Ovary (tissue), 9 donors: Measurements from ENCODE around the gene TAS1R1. TPM values are rescaled to one million over a fixed set of nuclear protein-coding genes. Genes with fewer than 3 reads are reported as not detected.

Source experiments
- DNase-seq, 5 donors: peaks; one replicate each; pipeline ENCODE4 v3.0.0-alpha.2; 2019 to 2020
- H3K27ac ChIP-seq, 2 donors: fragments of 200-600 bp; one replicate each; pipeline versions ENCODE4 v1.5.1 to v1.8.0; 2019 to 2022
- H3K27me3 ChIP-seq: fragments of 200-600 bp; one replicate; pipeline ENCODE4 v1.8.0; 2022
- H3K36me3 ChIP-seq: fragments of 200-600 bp; sonication (generic); one replicate; pipeline ENCODE4 v1.5.1; 2019
- H3K4me1 ChIP-seq: one replicate; pipeline ENCODE4 v1.8.1; 2013; ENCODE audit warnings: mild to moderate bottlenecking, moderate library complexity; ENCODE audit not compliant: insufficient read depth
- H3K4me3 ChIP-seq: fragments of 200-600 bp; sonication (generic); one replicate; pipeline ENCODE4 v1.5.1; 2017
- H3K9me3 ChIP-seq, 2 donors: fragments of 200-600 bp in 1 of 2; sonication (generic) in 1 of 2; one replicate each; pipeline versions ENCODE4 v1.5.1 to v1.8.1; 2013 to 2019; ENCODE audit warnings: mild to moderate bottlenecking in 1 of 2, moderate library complexity in 1 of 2
- CTCF ChIP-seq, 3 donors: fragments of 450-650 bp in 2 of 3; fragments of 200-600 bp in 1 of 3; IDR thresholded peaks; one replicate each; pipeline versions ENCODE4 v1.5.1 to v1.8.0; 2016 to 2022; ENCODE audit warnings: antibody characterized with exemption in 3 of 3, mild to moderate bottlenecking in 1 of 3
- EP300 ChIP-seq: sonication (generic); formaldehyde crosslinking; IDR thresholded peaks from one replicate; pipeline ENCODE4 v1.6.1; 2017; ENCODE audit warnings: antibody characterized with exemption
- POLR2A ChIP-seq: fragments of 450-650 bp; IDR thresholded peaks from one replicate; pipeline ENCODE4 v1.6.1; 2017; ENCODE audit warnings: antibody characterized with exemption, mild to moderate bottlenecking, moderate library complexity
- WGBS, 3 donors: extraction: QIAGEN DNeasy Blood & Tissue Kit in 1 of 3; methylation state at CpG; one replicate each; pipeline versions ENCODE4 v1.1.5 to v1.1.7; 2013 to 2017; 5-methylcytosine and 5-hydroxymethylcytosine counted together
- intact Hi-C, 4 donors: fragments of 100-400 bp; cut with DNase I; formaldehyde crosslinking; loops; one replicate each; pipeline versions ENCODE4 v1.11.0 to v1.15.1; 2022 to 2023
- polyA plus RNA-seq, 2 donors: library from polyadenylated mRNA; stranded (reverse); fragments of 200-250 nt in 1 of 2; fragments of 350-450 nt in 1 of 2; fragmentation: Illumina TruSeq in 1 of 2; extraction: RNeasy Lipid Tissue Mini Kit (QIAGEN cat#74804) in 1 of 2; gene quantifications; one replicate each; pipeline ENCODE4 v1.2.3, GENCODE V29; 2013 to 2014
- total RNA-seq, 7 donors: library from RNA; depleted of rRNA in 2 of 7; stranded (reverse); fragments of >200 nt in 2 of 7; fragmentation: NEBNext Ultra II Directional in 3 of 7; extraction: Animal tissue kit (Norgen Biotek cat#: 25700) in 3 of 7; gene quantifications; one replicate each; pipeline versions ENCODE4 v1.1.0 to v1.2.4, GENCODE V29; 2016 to 2023
- donor health status: DM: no; HTN: no; CAD: no; lungs with moderate emphysema.
- donor health status: DM: no; HTN: no; CAD: no.
- donor health status: Bipolar disorder and iron deficiency.
- donor health status: DM: yes; HTN: yes; CAD: no.
- donor health status: DM: no; HTN: no; CAD: no.
- donor health status: DM: yes; HTN: yes; CAD: no.

TAS1R1 gene
- total and polyA plus RNA-seq, 9 donors, result 0.20 to 0.74 (median 0.33) TPM; not detected in 3

- 0 to 1% (median 1%) methylated on average over 30 of the region's 30 CpGs for WGBS, 3 donors
- H3K4me1 ChIP-seq, result peaks cover 4% of the 10 kb centered on the region
Observed at GRCh38 chr1:6580119-6580592, 25.0 kb downstream of the TAS1R1 start.

GRCh38 chr1:6580593-6581409, 25.7 kb downstream of the TAS1R1 start:
- WGBS, 3 donors, result 30 to 38% (median 33%) methylated on average over 19 of the region's 19 CpGs
- peaks cover 4% of the 10 kb centered on the region for H3K4me1 ChIP-seq
- TF ChIP-seq POLR2A, result no peak
- H3K27me3 ChIP-seq, result no peaks in the 10 kb centered on the region
- H3K27ac ChIP-seq, result peak overlapping the region; percentile 91 to 94
- no peaks in the 10 kb centered on the region for H3K36me3 ChIP-seq
- intact Hi-C loops, result loop anchor here in 2 of 4 donors (2.0 to 5.0 kb wide), 3 partner anchors 20 to 808 kb away; no protein-coding TSS in a partner anchor
- no peak for DNase-seq
- H3K4me3 ChIP-seq, result peak overlapping the region; percentile 99
- H3K9me3 ChIP-seq, result no peaks in the 10 kb centered on the region

More at GRCh38 chr1:6580119-6580592, 25.0 kb downstream of the TAS1R1 start:
- H3K27ac ChIP-seq, result peak overlapping the region; percentile 91 to 94
- no peaks in the 10 kb centered on the region for H3K27me3 ChIP-seq
- intact Hi-C loops, result loop anchor here in 2 of 4 donors (2.0 to 5.0 kb wide), 3 partner anchors 21 to 808 kb away; no protein-coding TSS in a partner anchor
- DNase-seq, result no peak
- H3K36me3 ChIP-seq, result no peaks in the 10 kb centered on the region
- H3K9me3 ChIP-seq, result no peaks in the 10 kb centered on the region
- peak overlapping the region; percentile 99 for H3K4me3 ChIP-seq
- TF ChIP-seq EP300 (no peak), POLR2A (no peak), CTCF (IDR thresholded peaks at IDR 0.05) (no peak)

- no peak overlapping the region for H3K4me3 ChIP-seq
- intact Hi-C loops, result loop anchor here in 2 of 4 donors (2.0 to 5.0 kb wide), 3 partner anchors 19 to 809 kb away; no protein-coding TSS in a partner anchor
- peaks cover 4% of the 10 kb centered on the region for H3K4me1 ChIP-seq
- no peaks in the 10 kb centered on the region for H3K27me3 ChIP-seq
- no peaks in the 10 kb centered on the region for H3K36me3 ChIP-seq
- no peaks in the 10 kb centered on the region for H3K9me3 ChIP-seq
- TF ChIP-seq CTCF (IDR thresholded peaks at IDR 0.05), result no peak
- no peak for TF ChIP-seq POLR2A
- TF ChIP-seq EP300, result no peak
- peak overlapping the region in 1 of 2 donors; percentile 91 for H3K27ac ChIP-seq
- no peak for DNase-seq
- WGBS, 3 donors, result 77 to 80% (median 78%) methylated on average over 10 of the region's 10 CpGs
Observed at GRCh38 chr1:6581561-6582305, 26.6 kb downstream of the TAS1R1 start.

- no peak for DNase-seq
- Histone ChIP-seq H3K4me3 (no peak overlapping the region), H3K4me1 (peaks cover 4% of the 10 kb centered on the region), H3K27ac (no peak overlapping the region), H3K9me3 (no peaks in the 10 kb centered on the region), H3K36me3 (no peaks in the 10 kb centered on the region), H3K27me3 (no peaks in the 10 kb centered on the region)
- no peak for TF ChIP-seq CTCF (IDR thresholded peaks at IDR 0.05)
- no peak for TF ChIP-seq EP300
- TF ChIP-seq POLR2A, result no peak
- intact Hi-C loops, result loop anchor here in 1 of 4 donors (5.0 kb wide), 2 partner anchors 55 to 810 kb away; no protein-coding TSS in a partner anchor
- WGBS, 3 donors, result 65 to 83% (median 75%) methylated on average over 1 of the region's 1 CpG
Observed at GRCh38 chr1:6582370-6582769, 27.3 kb downstream of the TAS1R1 start.
